Kidney (tissue), 14 donors: ENCODE data around the gene AGBL5. TPM values are rescaled to one million over a fixed set of nuclear protein-coding genes. Genes with fewer than 3 reads are reported as not detected.

Source experiments
- DNase-seq, 5 donors: peaks; one replicate each; pipeline ENCODE4 v3.0.0-alpha.2; 2013 to 2020
- FAIRE-seq: peaks from 2 replicates; lab custom pipeline; 2012; peaks lifted over from hg19 to GRCh38; lab: Jason Lieb, UNC
- H3K27ac ChIP-seq, 2 donors: one replicate each; pipeline ENCODE4 v1.7.0; 2013; ENCODE audit warnings: low read depth in 2 of 2, low read length in 2 of 2, inconsistent platforms in 1 of 2
- H3K27me3 ChIP-seq: one replicate; pipeline ENCODE4 v1.7.1; 2013; ENCODE audit warnings: low read length, inconsistent platforms; ENCODE audit not compliant: control insufficient read depth, insufficient read depth
- H3K36me3 ChIP-seq, 3 donors: one replicate each; pipeline versions ENCODE4 v1.7.0 to v1.7.1; 2013; ENCODE audit warnings: low read length in 3 of 3, control low read depth in 1 of 3, inconsistent platforms in 1 of 3; ENCODE audit not compliant: insufficient read depth in 3 of 3, control insufficient read depth in 2 of 3
- H3K4me1 ChIP-seq, 3 donors: one replicate each; pipeline versions ENCODE4 v1.7.0 to v1.7.1; 2013; ENCODE audit warnings: low read length in 3 of 3, inconsistent platforms in 1 of 3, low read depth in 1 of 3; ENCODE audit not compliant: control insufficient read depth in 2 of 3, insufficient read depth in 2 of 3
- H3K4me3 ChIP-seq, 3 donors: one replicate each; pipeline versions ENCODE4 v1.7.0 to v1.8.1; 2013; ENCODE audit warnings: low read length in 3 of 3, control low read depth in 1 of 3, inconsistent platforms in 1 of 3
- H3K9ac ChIP-seq, 3 donors: one replicate each; pipeline versions ENCODE4 v1.7.0 to v1.7.1; 2013; ENCODE audit warnings: low read length in 3 of 3, control low read depth in 1 of 3, inconsistent platforms in 1 of 3
- H3K9me3 ChIP-seq, 3 donors: one replicate each; pipeline versions ENCODE4 v1.7.0 to v1.7.1; 2013; ENCODE audit warnings: low read length in 3 of 3, control low read depth in 1 of 3, inconsistent platforms in 1 of 3; ENCODE audit not compliant: control insufficient read depth in 2 of 3, insufficient read depth in 1 of 3
- CTCF ChIP-seq: IDR thresholded peaks from 3 replicates; pipeline ENCODE4 v1.5.1; 2012; ENCODE audit warnings: mild to moderate bottlenecking, moderate library complexity, borderline replicate concordance; ENCODE audit not compliant: insufficient read depth; ENCODE audit errors: extremely low read depth
- intact Hi-C: fragments of 100-400 bp; cut with DNase I; formaldehyde crosslinking; loops from one replicate; pipeline ENCODE4 v1.11.1; 2022
- polyA plus RNA-seq: library from polyadenylated mRNA; stranded (reverse); fragments of 350-450 nt; fragmentation: Illumina TruSeq; extraction: RNeasy Lipid Tissue Mini Kit (QIAGEN cat#74804); gene quantifications from one replicate; pipeline ENCODE4 v1.2.3, GENCODE V29; 2014; ENCODE audit warnings: low read depth, low replicate concordance; ENCODE audit not compliant: insufficient read depth
- total RNA-seq: library from RNA; stranded (reverse); fragmentation: NEBNext Ultra II Directional; extraction: Animal tissue kit (Norgen Biotek cat#: 25700); gene quantifications from one replicate; pipeline ENCODE4 v1.2.1, GENCODE V29; 2021
- donor health status: control.
- donor health status: control.
- donor health status: control.
- donor health status: control.
- donor health status: control.
- donor health status: DM: yes; HTN: yes; CAD: no.
- donor health status: Normal renal cell carcinoma (clear cell type).

AGBL5 gene
- total and polyA plus RNA-seq, 2 donors from 2014 or later, result 33.4 to 36.5 TPM

- no peak for FAIRE-seq
- Histone ChIP-seq H3K9me3 (no peaks in the 10 kb centered on the region), H3K27ac (no peak overlapping the region), H3K4me3 (no peak overlapping the region), H3K4me1 (no peaks in the 10 kb centered on the region), H3K27me3 (no peaks in the 10 kb centered on the region), H3K9ac (no peak overlapping the region), H3K36me3 (no peaks in the 10 kb centered on the region)
- TF ChIP-seq CTCF, result no peak
- intact Hi-C loops, result no loop called here
- DNase-seq, result no peak
Observed at GRCh38 chr2:27003007-27003406, 48.5 kb upstream of the AGBL5 start.

GRCh38 chr2:27003857-27004256 lies 47.6 kb upstream of the AGBL5 start:
- FAIRE-seq, result no peak

GRCh38 chr2:27006602-27007415 lies 44.7 kb upstream of the AGBL5 start:
- Histone ChIP-seq H3K9ac (no peak overlapping the region), H3K27me3 (no peaks in the 10 kb centered on the region), H3K36me3 (no peaks in the 10 kb centered on the region), H3K9me3 (no peaks in the 10 kb centered on the region), H3K4me3 (no peak overlapping the region), H3K27ac (no peak overlapping the region), H3K4me1 (no peaks in the 10 kb centered on the region)
- TF ChIP-seq CTCF, result no peak
- FAIRE-seq (no peak), DNase-seq (no peak)
- intact Hi-C loops, result no loop called here

More at GRCh38 chr2:27003857-27004256, 47.6 kb upstream of the AGBL5 start:
- no peak for TF ChIP-seq CTCF
- intact Hi-C loops, result no loop called here
- no peak for DNase-seq
- no peak overlapping the region for H3K9ac ChIP-seq
- no peaks in the 10 kb centered on the region for H3K9me3 ChIP-seq
- no peaks in the 10 kb centered on the region for H3K27me3 ChIP-seq
- H3K4me1 ChIP-seq, result no peaks in the 10 kb centered on the region
- H3K36me3 ChIP-seq, result no peaks in the 10 kb centered on the region
- H3K27ac ChIP-seq, result no peak overlapping the region
- H3K4me3 ChIP-seq, result no peak overlapping the region
